HG03439 (cell line): ENCODE measurements around the gene CHRNA9.
"Not testable (repeated sequence)": the region's sequence is repeated elsewhere in the genome, so short reads cannot be mapped to it uniquely, and the experiment has no call there.

Experiments
- ATAC-seq: cut with Tn5 transposase; IDR thresholded peaks from one replicate; pipeline ENCODE4 v1.9.1; 2021; ENCODE audit warnings: mild to moderate bottlenecking, moderate library complexity; ENCODE audit not compliant: unreplicated experiment

The CHRNA9 gene, protein sequence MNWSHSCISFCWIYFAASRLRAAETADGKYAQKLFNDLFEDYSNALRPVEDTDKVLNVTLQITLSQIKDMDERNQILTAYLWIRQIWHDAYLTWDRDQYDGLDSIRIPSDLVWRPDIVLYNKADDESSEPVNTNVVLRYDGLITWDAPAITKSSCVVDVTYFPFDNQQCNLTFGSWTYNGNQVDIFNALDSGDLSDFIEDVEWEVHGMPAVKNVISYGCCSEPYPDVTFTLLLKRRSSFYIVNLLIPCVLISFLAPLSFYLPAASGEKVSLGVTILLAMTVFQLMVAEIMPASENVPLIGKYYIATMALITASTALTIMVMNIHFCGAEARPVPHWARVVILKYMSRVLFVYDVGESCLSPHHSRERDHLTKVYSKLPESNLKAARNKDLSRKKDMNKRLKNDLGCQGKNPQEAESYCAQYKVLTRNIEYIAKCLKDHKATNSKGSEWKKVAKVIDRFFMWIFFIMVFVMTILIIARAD

DNA sequence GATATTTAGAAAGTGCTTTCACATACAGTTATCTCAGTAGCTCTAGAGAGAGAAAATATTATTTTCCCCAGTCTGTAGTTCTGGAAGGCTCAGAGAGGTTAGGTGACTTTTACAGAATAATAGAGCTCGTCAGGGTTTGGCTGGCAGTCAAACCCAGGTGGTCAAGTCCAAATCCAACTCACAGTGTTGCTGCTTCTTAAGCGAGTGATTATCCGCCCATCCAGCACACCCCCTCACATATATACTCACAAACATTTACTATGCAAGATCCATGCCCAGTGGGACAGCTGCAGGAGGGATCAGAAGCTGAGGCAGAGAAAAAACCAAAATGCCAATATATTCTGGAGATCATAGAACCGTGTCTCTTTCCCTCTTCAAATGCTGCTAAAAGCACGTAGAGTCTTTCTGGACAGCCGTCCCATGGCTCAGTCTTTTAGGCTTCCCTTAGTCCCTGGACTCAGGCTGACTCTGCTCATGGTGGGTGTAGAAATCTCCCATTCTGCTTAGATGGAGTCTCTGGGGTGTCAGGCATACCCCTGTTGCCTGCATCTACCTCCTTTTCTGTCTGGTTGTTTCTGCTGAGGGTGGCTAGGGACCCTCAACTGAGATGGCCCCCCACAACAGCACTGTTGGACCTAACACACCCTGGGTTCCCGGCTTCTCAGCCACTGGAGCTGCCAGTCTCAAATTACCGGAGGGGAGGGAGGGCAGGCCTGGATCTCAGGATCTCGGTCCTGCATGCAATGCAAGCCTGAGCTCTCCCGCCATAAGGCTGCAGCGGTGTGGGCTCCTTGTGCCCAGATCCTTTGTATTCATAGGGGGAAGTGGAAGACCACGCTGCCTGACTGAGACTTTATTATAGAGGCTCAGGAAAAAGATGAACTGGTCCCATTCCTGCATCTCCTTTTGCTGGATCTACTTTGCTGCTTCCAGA lies at the start of gene CHRNA9:
CHRNA9 (plus strand) TSS at position 743 of the 934 bp plus-strand sequence; CDS start at position 878, 135 bp downstream.
- ATAC-seq = no peak

DNA sequence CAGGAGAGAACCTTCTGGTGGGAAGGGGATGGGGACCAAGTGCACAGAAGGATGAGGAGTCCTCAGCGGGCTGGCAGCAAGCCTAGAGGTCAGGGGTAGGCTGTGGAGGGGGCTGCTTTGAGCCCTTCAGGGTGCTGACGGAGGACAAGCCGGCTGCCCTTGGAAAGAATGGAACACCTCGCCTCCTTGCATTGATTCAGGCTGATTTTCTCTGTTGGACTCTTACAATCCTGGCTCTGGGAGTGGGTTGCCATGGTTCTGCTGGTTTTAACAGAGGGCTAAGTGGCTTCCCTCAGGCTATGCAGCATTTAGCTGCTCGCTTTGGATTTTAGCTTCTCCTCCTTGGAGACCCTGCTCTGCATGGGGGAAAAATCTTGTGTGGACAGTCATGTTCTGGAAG lies 49.4 kb upstream of the CHRNA9 start:
- no peak for ATAC-seq

DNA sequence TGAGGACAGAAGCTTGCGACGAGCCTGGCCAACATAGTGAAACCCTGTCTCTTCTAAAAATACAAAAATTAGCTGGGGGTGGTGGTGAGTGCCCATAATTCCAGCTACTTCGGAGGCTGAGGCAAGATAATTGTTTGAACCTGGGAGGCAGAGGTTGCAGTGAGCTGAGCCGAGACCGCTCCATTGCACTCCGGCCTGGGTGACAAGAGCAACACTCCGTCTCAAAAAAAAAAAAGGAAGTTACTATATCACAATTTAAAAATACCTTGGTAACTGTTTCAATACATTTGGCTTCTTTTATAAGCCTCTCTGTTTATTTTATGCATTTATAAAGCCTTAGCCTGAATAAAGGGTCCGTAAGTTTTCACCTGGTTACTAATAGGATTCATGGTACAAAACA lies 46.6 kb upstream of the CHRNA9 start:
- no peak for ATAC-seq

DNA sequence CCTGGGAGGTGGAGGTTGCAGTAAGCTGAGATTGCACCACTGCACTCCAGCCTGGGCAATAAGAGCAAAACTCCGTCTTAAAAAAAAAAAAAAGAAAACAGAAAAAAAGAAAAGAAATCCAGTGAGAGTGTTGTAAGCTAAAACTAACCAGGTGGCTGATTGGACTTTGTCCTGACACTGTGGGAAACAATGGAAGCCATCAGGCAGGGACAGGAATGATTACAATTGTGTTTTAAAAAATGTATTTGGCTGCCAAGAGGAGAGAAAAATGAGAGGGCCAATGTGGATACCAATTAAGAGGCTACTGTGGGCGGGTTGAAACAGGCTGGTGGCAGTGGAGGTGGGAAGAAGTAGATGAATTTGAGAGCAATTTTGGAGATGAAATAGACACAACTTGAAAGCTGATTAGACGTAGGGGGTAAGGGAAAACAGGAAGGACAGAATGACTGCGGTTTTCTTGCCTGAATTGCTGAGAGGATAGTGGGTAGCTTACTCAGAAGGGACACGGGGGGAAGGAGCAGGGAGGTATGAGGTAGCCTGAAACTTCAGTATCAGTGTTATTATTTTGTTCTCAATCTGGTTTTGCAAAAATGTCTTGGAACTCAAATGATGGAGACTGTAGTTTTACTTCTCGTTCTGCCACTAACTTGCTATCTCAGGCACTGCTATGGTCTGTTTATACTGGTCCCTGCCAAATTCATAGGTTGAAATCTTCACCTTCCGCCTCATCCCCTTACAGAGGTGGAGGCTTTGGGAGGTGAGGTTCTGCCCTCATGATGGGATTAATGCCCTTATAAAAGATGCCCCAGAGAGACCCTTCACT lies 45.6 kb upstream of the CHRNA9 start:
- no peak for ATAC-seq

DNA sequence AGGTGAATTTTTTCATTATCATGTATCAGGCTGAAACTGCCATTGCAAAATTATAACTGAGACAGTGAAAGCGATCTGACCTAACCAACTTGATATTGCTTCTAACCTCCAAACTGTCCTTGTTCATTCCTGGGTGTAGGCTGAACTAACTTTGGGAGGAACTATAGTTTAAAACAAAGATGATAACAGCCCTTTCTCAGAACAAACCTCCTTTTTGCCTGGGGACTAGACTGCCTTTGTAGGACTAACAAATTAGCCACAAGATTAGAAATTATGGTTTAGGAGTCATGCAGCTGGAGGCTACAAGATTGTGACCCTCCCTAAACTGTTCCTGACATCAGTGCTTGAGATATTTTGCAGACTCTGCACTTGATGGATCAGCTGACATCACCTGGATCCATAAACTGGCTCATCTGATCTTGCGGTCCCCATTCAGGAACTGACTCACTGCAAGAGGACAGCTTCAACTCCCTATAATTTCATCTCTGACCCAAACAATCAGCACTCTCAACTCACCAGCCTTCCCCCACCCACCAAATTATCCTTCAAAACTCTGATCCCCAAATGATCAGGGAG lies 44.4 kb upstream of the CHRNA9 start:
- ATAC-seq = not testable (repeated sequence)

DNA sequence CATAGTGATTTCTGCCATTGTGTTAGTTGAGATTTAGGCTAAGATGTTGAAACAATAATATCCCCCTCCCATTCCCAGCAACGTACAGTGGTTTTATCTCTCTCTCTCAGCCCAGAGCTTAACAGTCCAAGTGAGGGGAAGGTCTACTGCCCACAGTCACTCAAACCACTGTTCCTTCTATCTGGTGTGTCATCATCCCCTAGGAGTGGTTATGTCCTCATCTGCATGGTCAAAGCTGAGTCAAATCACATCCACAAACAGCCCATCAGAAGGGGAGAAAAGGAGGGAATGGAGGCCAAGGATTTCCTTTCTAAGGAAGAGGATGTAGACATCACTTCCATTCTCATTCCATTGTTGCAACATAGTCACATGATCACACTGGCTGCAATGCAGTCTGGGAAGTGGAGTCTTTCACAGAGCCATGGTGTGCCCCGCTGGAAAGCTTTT lies 42.8 kb upstream of the CHRNA9 start:
- no peak for ATAC-seq

DNA sequence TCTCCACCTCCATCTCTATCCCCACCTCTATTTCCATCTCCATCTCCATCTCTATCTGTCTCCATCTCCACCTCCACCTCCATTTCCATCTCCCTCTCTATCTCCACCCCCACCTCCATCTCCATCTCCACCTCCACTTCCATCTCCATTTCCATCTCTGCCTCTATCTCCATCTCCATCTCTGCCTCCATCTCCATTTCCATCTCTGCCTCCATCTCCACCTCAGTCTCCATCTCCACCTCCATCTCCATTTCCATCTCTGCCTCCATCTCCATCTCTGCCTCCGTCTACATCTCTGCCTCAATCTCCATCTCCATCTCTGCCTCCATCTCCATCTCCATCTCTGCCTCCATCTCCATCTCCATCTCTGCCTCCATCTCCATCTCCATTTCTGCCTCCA lies 40.8 kb upstream of the CHRNA9 start:
- ATAC-seq = no peak

DNA sequence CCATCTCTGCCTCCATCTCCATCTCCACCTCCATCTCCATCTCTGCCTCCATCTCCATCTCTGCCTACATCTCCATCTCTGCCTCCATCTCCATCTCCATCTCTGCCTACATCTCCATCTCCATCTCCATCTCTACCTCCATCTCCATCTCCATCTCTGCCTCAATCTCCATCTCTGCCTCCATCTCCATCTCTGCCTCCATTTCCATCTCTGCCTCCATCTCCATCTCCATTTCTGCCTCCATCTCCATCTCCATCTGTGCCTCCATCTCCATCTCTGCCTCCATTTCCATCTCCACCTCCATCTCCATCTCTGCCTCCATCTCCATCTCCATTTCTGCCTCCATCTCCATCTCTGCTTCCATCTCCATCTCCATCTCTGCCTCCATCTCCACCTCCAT lies 40.1 kb upstream of the CHRNA9 start:
- not testable (repeated sequence) for ATAC-seq

DNA sequence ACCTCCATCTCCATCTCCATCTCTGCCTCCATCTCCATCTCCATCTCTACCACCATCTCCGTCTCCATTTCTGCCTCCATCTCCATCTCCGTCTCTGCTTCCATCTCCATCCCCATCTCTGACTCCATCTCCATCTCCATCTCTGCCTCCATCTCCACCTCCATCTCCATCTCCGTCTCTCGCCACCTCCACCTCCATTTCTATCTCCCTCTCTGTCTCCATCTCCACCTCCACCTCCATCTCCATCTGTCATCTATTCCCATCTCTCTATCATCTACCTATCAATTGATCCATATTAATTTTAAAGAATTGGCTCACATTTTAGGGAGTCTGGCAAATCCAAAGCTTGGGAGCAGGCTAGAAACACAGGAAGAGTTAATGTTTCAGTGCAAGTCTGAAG lies 39.6 kb upstream of the CHRNA9 start:
- ATAC-seq = no peak

DNA sequence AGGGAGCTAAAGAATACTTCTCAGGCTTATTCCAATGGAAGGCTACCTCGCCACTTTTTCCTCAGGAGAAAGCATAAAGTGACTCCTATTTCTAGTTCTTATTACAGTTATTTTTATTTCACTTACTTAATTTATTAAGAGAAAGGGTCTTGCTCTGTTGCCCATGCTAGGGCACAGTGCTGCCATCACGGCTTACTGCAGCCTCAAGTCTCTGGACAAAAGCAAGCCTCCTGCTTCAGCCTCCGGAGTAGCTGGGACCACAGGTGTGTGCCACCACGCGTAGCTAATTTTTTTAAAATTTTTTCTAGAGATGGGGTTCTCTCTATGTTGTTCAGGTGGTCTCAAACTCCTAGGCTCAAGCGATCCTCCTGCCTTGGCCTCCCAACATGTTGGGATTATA lies 36.0 kb upstream of the CHRNA9 start:
- ATAC-seq = no peak

DNA sequence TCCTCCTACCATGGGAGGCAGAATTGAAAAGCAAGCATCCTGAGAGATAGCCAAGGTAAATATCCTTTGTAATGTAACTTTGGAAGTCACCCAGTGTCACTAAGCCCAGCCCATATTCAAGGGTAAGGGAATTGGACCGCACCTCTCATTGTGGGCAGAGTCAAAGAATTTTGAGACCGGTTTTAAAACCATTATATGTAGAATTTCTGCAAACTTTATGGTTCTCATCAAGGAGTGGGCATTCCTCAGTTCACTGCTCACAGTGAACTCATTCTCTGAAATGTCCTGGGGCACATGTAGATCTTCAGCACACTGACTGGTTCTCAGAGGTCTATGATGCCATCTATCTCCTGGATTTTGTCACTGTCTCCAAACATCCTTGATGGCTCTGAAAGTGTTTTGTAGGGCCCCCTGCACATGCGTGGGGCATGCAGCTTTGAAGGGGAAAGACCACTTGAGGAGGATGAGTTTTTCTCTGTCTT lies 35.3 kb upstream of the CHRNA9 start:
- no peak for ATAC-seq

DNA sequence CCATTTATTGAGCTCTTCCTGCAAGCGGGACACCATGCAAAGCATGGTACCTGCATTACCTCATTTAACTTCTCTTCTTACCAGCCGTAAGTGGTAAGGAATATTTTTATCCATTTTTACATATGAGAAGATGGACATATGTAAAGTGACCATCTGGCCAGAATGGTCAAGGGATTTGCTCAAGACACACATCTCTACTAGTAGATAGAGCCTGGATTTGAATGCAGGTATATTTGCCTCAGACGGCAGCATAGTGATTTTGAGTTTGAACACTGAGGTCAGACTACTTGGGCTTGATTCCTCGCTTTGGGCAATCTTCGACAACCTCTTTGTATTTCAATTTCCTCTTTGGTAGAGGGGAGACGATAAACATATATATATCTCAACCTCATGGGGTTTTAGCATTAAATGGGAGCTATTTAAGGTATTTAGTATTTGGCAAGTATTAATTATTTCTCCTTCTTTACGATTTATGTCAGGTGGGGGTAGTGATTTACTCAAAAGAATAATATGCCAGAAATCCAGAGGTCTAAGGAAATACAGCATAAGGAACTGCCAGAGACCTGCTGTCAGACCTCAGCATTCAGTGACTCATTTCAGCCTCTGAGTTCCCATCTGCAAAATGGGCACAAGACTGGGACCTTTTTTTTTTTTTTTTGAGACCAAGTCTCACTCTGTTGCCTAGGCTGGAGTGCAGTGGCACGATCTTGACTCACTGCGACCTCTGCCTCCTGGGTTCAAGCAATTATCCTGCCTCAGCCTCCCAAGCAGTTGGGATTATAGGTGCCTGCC lies 34.6 kb upstream of the CHRNA9 start:
- no peak for ATAC-seq

DNA sequence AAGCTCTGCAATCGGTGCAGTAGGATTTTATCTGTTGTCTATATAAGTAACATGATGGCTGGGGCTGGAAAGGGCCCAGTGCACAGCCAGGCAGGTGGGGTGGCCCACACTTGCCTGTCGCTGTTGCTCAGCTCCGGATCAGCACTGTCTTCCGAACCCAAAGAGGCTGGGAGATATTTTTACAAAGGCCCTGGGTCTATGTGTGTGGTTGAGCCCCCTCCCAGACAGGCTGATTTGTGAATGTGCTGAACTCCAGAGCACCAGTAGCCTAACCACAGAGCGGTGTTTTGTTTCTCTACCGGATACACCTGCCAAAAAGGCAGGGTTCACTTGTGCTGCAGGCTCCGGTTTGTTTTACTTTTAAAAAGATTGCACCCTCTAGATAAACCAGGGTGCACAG lies 33.5 kb upstream of the CHRNA9 start:
- peak; percentile 58 for ATAC-seq

DNA sequence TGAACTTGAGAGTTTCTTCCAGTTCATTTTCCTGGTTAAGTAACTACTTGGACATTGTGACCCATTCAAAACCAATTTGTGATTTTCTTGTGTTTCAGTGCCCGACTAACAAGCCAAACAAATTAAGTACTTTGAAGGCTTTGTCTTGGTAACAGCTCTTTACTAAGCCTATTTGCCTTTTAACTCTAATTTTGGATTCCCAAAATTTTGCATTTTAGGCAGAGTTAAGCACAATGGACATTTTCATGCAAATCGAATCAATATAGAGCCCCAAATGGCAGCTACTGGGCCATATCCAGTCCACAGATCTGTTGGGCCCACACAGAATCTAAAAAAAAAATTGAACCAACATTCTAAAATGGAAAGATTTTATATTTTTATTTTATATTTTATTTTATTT lies 31.4 kb upstream of the CHRNA9 start:
- no peak for ATAC-seq

DNA sequence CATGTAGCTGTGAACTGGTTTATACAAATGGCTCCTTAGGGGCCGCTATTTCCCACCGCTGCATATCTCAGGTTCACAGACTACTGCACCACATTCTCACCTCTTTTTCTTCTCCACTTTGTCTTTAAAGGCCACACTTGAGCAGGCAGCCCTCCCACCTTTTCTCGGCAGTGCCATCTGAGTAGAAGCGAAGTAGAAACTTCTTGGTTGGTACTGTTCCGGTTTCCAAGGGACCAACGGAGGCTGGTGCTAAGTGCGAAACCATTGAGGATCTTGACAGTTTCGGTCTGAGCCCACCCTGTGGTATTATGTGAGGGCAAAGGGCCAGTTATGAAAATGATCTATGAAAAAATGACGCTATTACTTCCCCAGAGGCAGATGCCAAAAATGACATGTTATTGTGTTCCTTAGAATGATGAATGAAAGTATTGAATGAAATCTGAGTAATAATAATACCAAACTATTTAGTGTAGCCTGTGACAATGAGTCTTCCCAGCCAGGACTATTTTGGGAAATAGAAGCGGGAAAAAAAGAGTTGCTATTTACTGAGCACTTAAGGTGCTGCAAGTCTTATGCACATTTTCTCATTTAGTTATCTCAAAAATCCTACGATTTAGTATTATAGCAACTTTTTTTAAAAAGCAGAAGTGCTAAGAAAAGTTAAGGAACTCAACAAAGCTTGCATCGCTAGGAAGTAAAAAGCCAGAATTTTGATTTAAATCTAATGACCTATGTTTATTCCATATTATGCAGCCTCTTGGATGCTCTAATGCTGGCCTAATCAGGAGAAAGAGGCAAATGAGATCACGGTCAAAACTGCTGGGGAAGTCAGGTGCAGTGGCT lies 29.6 kb upstream of the CHRNA9 start:
- ATAC-seq = peak; percentile 40

DNA sequence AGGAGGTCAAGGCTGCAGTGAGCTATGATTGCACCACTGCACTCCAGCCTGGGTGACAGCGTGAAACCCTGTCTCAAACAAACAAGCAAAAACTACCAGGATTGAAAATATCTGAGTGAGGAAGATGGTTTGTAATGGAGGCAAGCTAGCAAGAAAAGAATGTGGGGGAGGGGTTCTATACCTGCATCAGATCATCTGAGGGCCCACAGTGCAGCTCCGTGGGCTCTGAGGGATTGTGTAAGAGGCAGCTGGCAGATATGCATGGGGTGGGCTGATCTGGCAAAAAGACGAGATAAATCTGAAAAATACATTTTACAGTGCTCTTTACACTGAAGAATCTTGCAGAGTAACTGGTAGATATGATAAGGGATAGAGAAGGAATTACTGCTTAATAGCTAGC lies 28.9 kb upstream of the CHRNA9 start:
- ATAC-seq = no peak

DNA sequence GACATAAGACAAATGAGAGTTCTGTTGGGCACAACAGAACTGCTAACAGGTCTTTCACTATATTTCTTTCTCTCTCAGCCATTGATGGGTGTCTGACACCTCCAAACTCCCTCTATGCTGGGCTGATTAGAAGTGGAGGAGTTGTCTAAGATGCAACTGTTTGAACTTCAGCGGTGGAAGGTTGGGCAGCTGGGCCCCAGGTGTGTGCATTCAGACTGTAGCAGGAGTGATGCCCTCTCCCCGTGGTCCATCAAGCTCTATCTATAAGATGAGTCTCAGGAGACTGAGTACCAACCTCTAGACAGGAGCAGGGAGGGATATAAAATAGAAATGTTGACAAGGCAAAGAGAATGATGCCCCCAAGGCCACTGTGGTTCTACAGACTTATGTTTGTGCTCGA lies 28.2 kb upstream of the CHRNA9 start:
- ATAC-seq = no peak

DNA sequence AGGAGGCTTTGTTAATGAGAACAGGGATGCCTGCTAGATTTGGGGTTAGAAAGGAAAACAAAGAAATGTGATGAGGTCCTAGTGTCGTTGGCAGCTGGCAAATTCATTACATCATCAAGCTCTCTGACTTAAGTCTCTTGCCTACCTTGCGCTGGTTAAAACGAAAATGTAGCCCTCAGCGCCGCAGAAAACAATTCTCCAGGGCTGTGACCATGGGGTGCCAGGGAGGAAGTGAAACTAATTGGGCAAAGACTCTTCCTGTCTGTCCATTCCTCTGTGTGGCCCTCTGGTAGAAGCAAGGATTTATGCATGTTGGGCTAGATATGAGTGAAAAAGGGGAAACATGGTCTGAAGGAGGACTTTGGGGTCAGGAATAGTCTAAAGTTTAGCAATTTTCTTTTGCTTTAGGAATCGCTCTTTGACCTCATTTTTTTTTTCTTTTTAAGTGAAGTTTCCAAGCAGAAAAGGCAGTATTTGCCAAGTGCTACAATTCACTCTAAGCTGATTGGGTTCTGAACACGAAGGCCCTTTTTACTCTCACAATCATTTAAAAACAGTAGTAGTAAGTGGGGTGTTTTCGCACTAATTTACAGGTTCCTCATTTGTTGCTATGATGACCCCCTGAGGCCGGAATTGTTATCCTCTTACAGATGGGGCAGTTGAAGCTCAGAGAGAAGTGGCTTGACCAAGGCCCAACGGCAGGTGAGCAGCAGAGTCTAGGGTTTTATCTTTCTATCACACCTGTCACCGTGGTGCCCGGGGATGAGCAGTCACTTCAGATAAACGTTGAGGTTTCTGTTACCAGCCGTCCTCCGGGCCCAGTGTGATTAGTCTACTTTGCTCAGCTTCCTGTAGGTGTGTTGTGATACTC lies 27.3 kb upstream of the CHRNA9 start:
- peak; percentile 30 for ATAC-seq
